Activated CD8-positive, alpha-beta T cell treated with anti-CD3 and anti-CD28 coated beads for 36 hours (primary cell): ENCODE measurements around the gene CCDC167. TPM values are rescaled to one million over a fixed set of nuclear protein-coding genes. Genes with fewer than 3 reads are reported as not detected.

Experiments used
- ATAC-seq: fragments of 200-7000 bp; cut with Tn5 transposase; one replicate; pipeline ENCODE4 v1.10.0; 2021; ENCODE audit warnings: mild to moderate bottlenecking, moderate library complexity
- CTCF ChIA-PET: fragments of 350-600 bp; sonication (Branson Sonifier 250); formaldehyde crosslinking; loops from one replicate; lab custom pipeline; 2021; ENCODE audit warnings: antibody characterized with exemption; lab: Charles Lee
- POLR2A ChIA-PET: fragments of 350-600 bp; sonication (Branson Sonifier 250); formaldehyde crosslinking; loops from one replicate; lab custom pipeline; 2021; ENCODE audit warnings: antibody characterized with exemption; lab: Charles Lee
- DNase-seq: peaks from one replicate; pipeline ENCODE4 v3.0.0-alpha.2; 2020
- H3K27ac Mint-ChIP-seq: one replicate; pipeline ENCODE4 v1.8.0; 2021; ENCODE audit warnings: mild to moderate bottlenecking, mixed read lengths
- H3K27me3 Mint-ChIP-seq: one replicate; pipeline ENCODE4 v1.8.0; 2021; ENCODE audit warnings: mixed read lengths
- H3K36me3 Mint-ChIP-seq: one replicate; pipeline ENCODE4 v1.8.0; 2021; ENCODE audit warnings: low read depth, mixed read lengths
- H3K4me1 Mint-ChIP-seq: one replicate; pipeline ENCODE4 v1.8.0; 2021; ENCODE audit warnings: low read depth, mixed read lengths
- H3K4me3 Mint-ChIP-seq: one replicate; pipeline ENCODE4 v1.8.0; 2021; ENCODE audit warnings: mild to moderate bottlenecking, moderate library complexity, mixed read lengths
- H3K9me3 Mint-ChIP-seq: one replicate; pipeline ENCODE4 v1.8.0; 2021; ENCODE audit warnings: mixed read lengths
- CTCF ChIP-seq: fragments of 200-600 bp; IDR thresholded peaks from one replicate; pipeline ENCODE4 v1.8.0; 2022; ENCODE audit warnings: antibody characterized with exemption, mild to moderate bottlenecking
- intact Hi-C: fragments of 100-400 bp; cut with micrococcal nuclease; formaldehyde crosslinking; loops from one replicate; pipeline ENCODE4 v1.10.0; 2022
- total RNA-seq, 2 experiments: library from RNA; stranded (reverse); gene quantifications; one replicate each; pipeline ENCODE4 v1.2.3, GENCODE V29; 2021

Gene CCDC167
- total RNA-seq, 2 experiments from 2014 or later, result 63.7 to 68.1 TPM

- intact Hi-C loops, result loop anchor here (2.0 to 10.0 kb wide), 2 partner anchors 84 to 202 kb away; no protein-coding TSS in a partner anchor
- ChIA-PET CTCF (interaction anchor here (1.0 to 2.1 kb wide), 4 partner anchors 12 to 83 kb away, joined by 3 to 14 read pairs (median 5); no protein-coding TSS in a partner anchor), POLR2A (interaction anchor here (1.6 kb wide), 1 partner anchor 9 kb away, joined by 4 read pairs; no protein-coding TSS in a partner anchor)
Measured at GRCh38 chr6:37482606-37483251, 17.0 kb downstream of the CCDC167 start.

GRCh38 chr6:37481711-37482605 lies 17.7 kb downstream of the CCDC167 start:
- POLR2A ChIA-PET, result interaction anchor here (1.3 to 1.8 kb wide), 3 partner anchors 8 to 86 kb away, joined by 3 to 5 read pairs (median 4); no protein-coding TSS in a partner anchor
- intact Hi-C loops, result loop anchor here (2.0 to 10.0 kb wide), 2 partner anchors 85 to 203 kb away; no protein-coding TSS in a partner anchor

More at GRCh38 chr6:37482606-37483251, 17.0 kb downstream of the CCDC167 start:
- DNase-seq (no peak), ATAC-seq (no peak)
- H3K36me3 Mint-ChIP-seq, result peaks cover 23% of the 10 kb centered on the region
- H3K4me3 Mint-ChIP-seq, result no peak overlapping the region
- peaks cover 3% of the 10 kb centered on the region for H3K4me1 Mint-ChIP-seq
- no peak overlapping the region for H3K27ac Mint-ChIP-seq
- H3K9me3 Mint-ChIP-seq, result no peaks in the 10 kb centered on the region
- no peaks in the 10 kb centered on the region for H3K27me3 Mint-ChIP-seq
- TF ChIP-seq CTCF, result no peak

GRCh38 chr6:37480951-37481534 lies 18.6 kb downstream of the CCDC167 start:
- TF ChIP-seq CTCF, result no peak
- H3K36me3 Mint-ChIP-seq, result peaks cover 27% of the 10 kb centered on the region
- peaks cover 2% of the 10 kb centered on the region for H3K4me1 Mint-ChIP-seq
- POLR2A ChIA-PET, result interaction anchor here (0.6 to 1.8 kb wide), 4 partner anchors 7 to 87 kb away, joined by 3 to 5 read pairs (median 4); no protein-coding TSS in a partner anchor
- DNase-seq (no peak), ATAC-seq (no peak)
- CTCF ChIA-PET, result interaction anchor here (0.8 to 1.6 kb wide), 6 partner anchors 10 to 207 kb away, joined by 3 to 5 read pairs (median 3); no protein-coding TSS in a partner anchor
- H3K27ac Mint-ChIP-seq, result no peak overlapping the region
- H3K4me3 Mint-ChIP-seq, result no peak overlapping the region
- H3K27me3 Mint-ChIP-seq, result no peaks in the 10 kb centered on the region
- intact Hi-C loops, result loop anchor here (10.0 kb wide), 1 partner anchor 204 kb away; no protein-coding TSS in a partner anchor
- H3K9me3 Mint-ChIP-seq, result no peaks in the 10 kb centered on the region

More at GRCh38 chr6:37481711-37482605, 17.7 kb downstream of the CCDC167 start:
- ATAC-seq (no peak), DNase-seq (no peak)
- no peak for TF ChIP-seq CTCF
- peak overlapping the region; percentile 5 for H3K27ac Mint-ChIP-seq
- CTCF ChIA-PET, result interaction anchor here (0.8 to 2.1 kb wide), 8 partner anchors 9 to 206 kb away, joined by 3 to 14 read pairs (median 4); no protein-coding TSS in a partner anchor
- H3K4me3 Mint-ChIP-seq, result no peak overlapping the region
- H3K27me3 Mint-ChIP-seq, result no peaks in the 10 kb centered on the region
- H3K9me3 Mint-ChIP-seq, result no peaks in the 10 kb centered on the region
- H3K36me3 Mint-ChIP-seq, result peaks cover 27% of the 10 kb centered on the region
- H3K4me1 Mint-ChIP-seq, result peaks cover 2% of the 10 kb centered on the region

- no peak overlapping the region for H3K27ac Mint-ChIP-seq
- POLR2A ChIA-PET, result interaction anchor here (0.7 to 1.8 kb wide), 4 partner anchors 15 to 168 kb away, joined by 3 to 5 read pairs (median 3); no protein-coding TSS in a partner anchor
- TF ChIP-seq CTCF, result no peak
- CTCF ChIA-PET, result interaction anchor here (1.3 to 1.6 kb wide), 3 partner anchors 11 to 87 kb away, joined by 3 to 5 read pairs (median 4); no protein-coding TSS in a partner anchor
- intact Hi-C loops, result loop anchor here (10.0 kb wide), 1 partner anchor 205 kb away; no protein-coding TSS in a partner anchor
- H3K4me1 Mint-ChIP-seq, result peaks cover 2% of the 10 kb centered on the region
- no peak for DNase-seq
- ATAC-seq, result no peak
- H3K27me3 Mint-ChIP-seq, result no peaks in the 10 kb centered on the region
- H3K4me3 Mint-ChIP-seq, result no peak overlapping the region
- no peaks in the 10 kb centered on the region for H3K9me3 Mint-ChIP-seq
- peaks cover 31% of the 10 kb centered on the region for H3K36me3 Mint-ChIP-seq
Measured at GRCh38 chr6:37480118-37480736, 19.5 kb downstream of the CCDC167 start.
